ENCODE results near the gene HOXD9. TPM values are rescaled to one million over a fixed set of nuclear protein-coding genes. Genes with fewer than 3 reads are reported as not detected.

Gene HOXD9
- total RNA-seq, 1 donor from 2014 or later: 1.5 TPM

DNA sequence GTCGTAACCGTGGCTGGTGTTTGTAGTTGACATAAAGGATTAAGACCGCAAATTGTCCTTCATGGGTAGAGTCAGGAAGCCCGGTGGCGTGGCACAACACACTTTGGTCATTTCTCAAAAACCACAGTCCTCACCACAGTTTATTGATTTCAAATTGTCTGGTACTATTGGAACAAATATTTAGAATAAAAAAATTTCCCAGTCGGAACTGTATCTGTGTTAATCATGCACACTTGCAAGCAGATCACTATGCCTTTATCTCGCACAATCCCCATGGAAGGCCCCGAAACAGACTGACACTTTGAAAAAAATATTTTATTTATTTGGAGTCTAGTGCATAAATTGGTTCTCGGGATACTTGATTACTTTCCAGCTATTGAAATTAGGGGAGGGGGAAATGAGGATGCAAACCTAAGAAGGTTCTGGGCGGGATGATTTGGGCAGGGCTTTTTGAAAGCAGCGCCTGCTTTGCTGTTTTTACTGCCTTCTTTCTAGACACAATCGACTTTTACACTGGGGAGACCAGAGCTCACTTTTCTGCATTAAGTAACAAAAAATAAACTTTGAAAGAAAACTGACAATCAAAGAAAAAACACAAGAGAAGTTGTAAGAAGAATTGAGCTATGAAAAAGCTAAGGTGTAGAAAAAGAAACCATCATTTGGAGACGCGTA is 50.5 kb downstream of the HOXD9 start:
- DNase-seq (ENCODE audit: extremely low spot score, unreplicated experiment): no peak
- H3K4me3 Mint-ChIP-seq: peak overlapping the region; percentile 89
- H3K27me3 Mint-ChIP-seq: peaks cover 90% of the 10 kb centered on the region
- TF ChIP-seq, protein P1, sequence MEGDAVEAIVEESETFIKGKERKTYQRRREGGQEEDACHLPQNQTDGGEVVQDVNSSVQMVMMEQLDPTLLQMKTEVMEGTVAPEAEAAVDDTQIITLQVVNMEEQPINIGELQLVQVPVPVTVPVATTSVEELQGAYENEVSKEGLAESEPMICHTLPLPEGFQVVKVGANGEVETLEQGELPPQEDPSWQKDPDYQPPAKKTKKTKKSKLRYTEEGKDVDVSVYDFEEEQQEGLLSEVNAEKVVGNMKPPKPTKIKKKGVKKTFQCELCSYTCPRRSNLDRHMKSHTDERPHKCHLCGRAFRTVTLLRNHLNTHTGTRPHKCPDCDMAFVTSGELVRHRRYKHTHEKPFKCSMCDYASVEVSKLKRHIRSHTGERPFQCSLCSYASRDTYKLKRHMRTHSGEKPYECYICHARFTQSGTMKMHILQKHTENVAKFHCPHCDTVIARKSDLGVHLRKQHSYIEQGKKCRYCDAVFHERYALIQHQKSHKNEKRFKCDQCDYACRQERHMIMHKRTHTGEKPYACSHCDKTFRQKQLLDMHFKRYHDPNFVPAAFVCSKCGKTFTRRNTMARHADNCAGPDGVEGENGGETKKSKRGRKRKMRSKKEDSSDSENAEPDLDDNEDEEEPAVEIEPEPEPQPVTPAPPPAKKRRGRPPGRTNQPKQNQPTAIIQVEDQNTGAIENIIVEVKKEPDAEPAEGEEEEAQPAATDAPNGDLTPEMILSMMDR (conservative IDR thresholded peaks at IDR 0.05): no peak
- no peaks in the 10 kb centered on the region for H3K9me3 Mint-ChIP-seq
- H3K4me1 Mint-ChIP-seq (ENCODE audit: unreplicated experiment): peaks cover 41% of the 10 kb centered on the region
- peak overlapping the region; percentile 69 for H3K27ac Mint-ChIP-seq
- peaks cover 15% of the 10 kb centered on the region for H3K36me3 Mint-ChIP-seq

- peak overlapping the region; percentile 8 for H3K27ac Mint-ChIP-seq
- H3K9me3 Mint-ChIP-seq: no peaks in the 10 kb centered on the region
- peak overlapping the region; percentile 89 for H3K4me3 Mint-ChIP-seq
- H3K36me3 Mint-ChIP-seq: peaks cover 15% of the 10 kb centered on the region
- peaks cover 46% of the 10 kb centered on the region for H3K4me1 Mint-ChIP-seq (ENCODE audit: unreplicated experiment)
- TF ChIP-seq, protein P1 (conservative IDR thresholded peaks at IDR 0.05): no peak
- peaks cover 97% of the 10 kb centered on the region for H3K27me3 Mint-ChIP-seq
- no peak for DNase-seq (ENCODE audit: extremely low spot score, unreplicated experiment)
These were observed 51.3 kb downstream of the HOXD9 start for GRCh38 chr2:176173567-176174381.

- H3K27me3 Mint-ChIP-seq: peaks cover 98% of the 10 kb centered on the region
- no peak for DNase-seq (ENCODE audit: extremely low spot score, unreplicated experiment)
- H3K27ac Mint-ChIP-seq: no peak overlapping the region
- no peaks in the 10 kb centered on the region for H3K9me3 Mint-ChIP-seq
- TF ChIP-seq, protein P1 (conservative IDR thresholded peaks at IDR 0.05): no peak
- H3K4me1 Mint-ChIP-seq (ENCODE audit: unreplicated experiment): peaks cover 51% of the 10 kb centered on the region
- peak overlapping the region; percentile 89 for H3K4me3 Mint-ChIP-seq
- peaks cover 15% of the 10 kb centered on the region for H3K36me3 Mint-ChIP-seq
These were observed 51.9 kb downstream of the HOXD9 start for GRCh38 chr2:176174382-176174823.

Small RNA genes within 50 kb of the gene (microRNA-seq; reads per million reads assigned to microRNA genes)
- 144 reads per million, percentile 66 among the genes with 10 or more reads in this experiment for gene MIR10B

Other genes with a start within 250 kb of the HOXD9 start
- gene LNPK, start 120.5 kb upstream of the HOXD9 start, total RNA-seq (ENCODE audit: low replicate concordance): 26.4 and 33.7 TPM in 2 replicates
- 0.10 TPM in 1 of 2 replicates, not detected in the other for gene EVX2, start 38.8 kb upstream of the HOXD9 start, total RNA-seq (ENCODE audit: low replicate concordance)
- 0.31 and 0.43 TPM in 2 replicates for gene HOXD13, start 30.0 kb upstream of the HOXD9 start, total RNA-seq (ENCODE audit: low replicate concordance)
- gene HOXD12, start 22.9 kb upstream of the HOXD9 start, total RNA-seq (ENCODE audit: low replicate concordance): not detected in 2 replicates
- gene HOXD11, start 15.4 kb upstream of the HOXD9 start, total RNA-seq (ENCODE audit: low replicate concordance): 0.21 and 1.1 TPM in 2 replicates
- gene HOXD10, start 5.9 kb upstream of the HOXD9 start, total RNA-seq (ENCODE audit: low replicate concordance): 0.19 and 0.56 TPM in 2 replicates
- 2.8 TPM in 1 of 2 replicates, not detected in the other for gene HOXD8, start 7.0 kb downstream of the HOXD9 start, total RNA-seq (ENCODE audit: low replicate concordance)
- 37.0 TPM in 1 of 2 replicates, not detected in the other for gene HOXD4, start 28.8 kb downstream of the HOXD9 start, total RNA-seq (ENCODE audit: low replicate concordance)
- 25.4 TPM in 1 of 2 replicates, not detected in the other for gene HOXD3, start 34.6 kb downstream of the HOXD9 start, total RNA-seq (ENCODE audit: low replicate concordance)
- gene HOXD1, start 65.9 kb downstream of the HOXD9 start, total RNA-seq (ENCODE audit: low replicate concordance): 7.7 TPM in 1 of 2 replicates, not detected in the other
- 30.2 TPM in 2 replicates for gene MTX2, start 146.7 kb downstream of the HOXD9 start, total RNA-seq (ENCODE audit: low replicate concordance)